NK-92 treated with Interleukin-12 subunit alpha and Interleukin-12 subunit beta, amount 100 ng/mL, for 24 hours (cell line): Measurements from ENCODE around the gene YBX1.

Experiments
- DNase-seq: peaks from one replicate; lab custom pipeline; 2025; lab: John Stamatoyannopoulos, UW

The YBX1 gene

DNA sequence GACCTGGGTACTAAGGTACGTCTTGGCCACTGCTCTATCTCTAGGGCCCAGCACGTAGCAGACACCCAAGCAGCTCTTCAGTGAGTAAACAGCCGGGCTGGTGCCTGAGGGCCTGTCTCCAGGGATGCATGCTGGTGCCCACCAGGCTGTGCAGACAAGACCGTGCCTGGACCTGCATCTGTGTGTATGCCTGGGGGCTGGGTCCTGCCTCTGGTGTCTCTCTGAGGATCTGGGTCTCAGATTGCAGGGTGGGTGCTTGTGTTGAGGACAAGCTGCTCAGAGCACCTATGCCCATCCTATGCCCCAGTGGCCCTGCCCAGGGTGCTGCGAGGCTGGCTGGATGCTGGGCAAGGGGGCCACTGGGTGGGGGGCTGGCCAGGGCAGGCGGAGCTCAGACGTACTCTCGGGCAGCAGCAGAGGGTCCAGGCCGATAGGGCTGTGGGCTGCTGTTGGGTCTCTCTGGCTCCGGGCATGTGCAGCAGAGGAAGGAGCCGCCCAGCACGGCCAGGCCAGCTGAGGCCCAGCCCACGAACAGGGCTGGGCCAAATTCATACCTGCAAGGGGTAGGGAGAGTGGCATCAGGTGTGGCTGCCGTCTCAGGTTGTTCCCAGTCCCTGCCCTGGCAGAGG is 53.4 kb downstream of the YBX1 start:
- no peak for DNase-seq

DNA sequence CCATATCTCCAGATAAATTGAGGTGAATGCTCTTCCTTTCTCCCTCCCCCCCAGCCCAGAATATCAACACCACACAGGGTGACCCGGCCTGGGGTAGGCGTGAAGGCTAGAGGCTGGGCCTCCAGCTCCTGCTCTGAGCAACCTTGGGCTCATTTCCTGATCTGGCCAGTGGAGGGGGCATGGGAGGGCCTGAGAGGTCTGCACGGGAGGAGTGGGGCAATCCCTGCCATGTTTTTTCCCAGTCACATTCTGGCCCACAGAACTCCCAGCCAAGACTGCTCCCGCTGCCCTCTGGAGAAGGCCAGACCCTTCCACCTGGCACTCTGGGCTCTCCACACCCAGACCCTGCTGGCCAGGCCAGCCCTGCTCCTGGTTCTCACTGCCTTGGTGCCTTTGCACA is 53.9 kb downstream of the YBX1 start:
- DNase-seq = no peak

DNA sequence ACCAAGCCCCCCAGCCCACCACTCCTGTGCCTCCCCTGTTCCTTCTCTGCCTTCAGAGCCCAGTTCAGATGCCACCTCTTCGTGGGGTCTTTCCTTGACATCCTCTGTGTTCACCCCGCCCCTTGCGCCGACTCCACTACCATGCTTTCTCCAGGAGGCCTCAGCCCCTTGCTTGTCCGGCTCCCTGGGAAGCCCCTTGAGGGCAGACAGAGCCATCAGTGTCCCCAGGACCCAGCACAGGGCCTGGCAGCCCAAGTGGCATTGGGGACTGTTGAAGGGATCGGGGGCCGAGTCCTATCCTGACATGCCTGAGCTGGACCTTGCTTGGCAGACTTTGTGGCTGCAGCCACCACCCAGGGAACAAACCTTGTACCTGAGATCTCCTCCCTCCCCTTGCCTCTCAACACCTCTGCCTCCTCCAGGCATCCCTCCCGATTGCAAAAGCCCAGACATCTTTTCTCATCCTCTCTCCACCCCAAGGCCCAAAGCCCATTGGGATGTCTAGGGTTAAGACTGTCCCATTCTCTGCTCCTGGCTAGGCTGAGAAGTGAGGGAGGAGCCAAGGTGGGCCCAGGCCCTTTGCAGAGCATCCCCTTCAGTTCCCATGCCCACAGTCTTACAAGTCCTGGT is 54.5 kb downstream of the YBX1 start:
- DNase-seq = no peak

DNA sequence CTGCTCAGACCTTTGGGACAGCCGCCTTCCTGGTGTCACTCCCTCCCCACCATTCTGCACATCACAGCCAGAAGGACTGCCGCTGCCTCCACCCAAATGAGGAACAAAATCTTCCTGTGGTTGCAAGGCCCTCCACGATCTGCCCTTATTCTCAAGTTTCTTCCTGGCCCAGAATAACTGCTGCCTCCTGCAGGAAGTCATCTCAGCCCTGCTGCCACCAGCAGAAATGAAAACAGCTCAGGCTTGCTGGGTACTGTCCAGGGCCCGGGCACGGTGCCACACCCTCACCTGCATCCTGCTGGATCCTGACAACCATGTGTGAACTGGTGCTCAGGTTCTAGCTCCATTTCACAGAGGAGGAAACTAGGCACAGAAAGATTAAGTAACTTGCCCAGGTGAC is 55.0 kb downstream of the YBX1 start:
- no peak for DNase-seq

DNA sequence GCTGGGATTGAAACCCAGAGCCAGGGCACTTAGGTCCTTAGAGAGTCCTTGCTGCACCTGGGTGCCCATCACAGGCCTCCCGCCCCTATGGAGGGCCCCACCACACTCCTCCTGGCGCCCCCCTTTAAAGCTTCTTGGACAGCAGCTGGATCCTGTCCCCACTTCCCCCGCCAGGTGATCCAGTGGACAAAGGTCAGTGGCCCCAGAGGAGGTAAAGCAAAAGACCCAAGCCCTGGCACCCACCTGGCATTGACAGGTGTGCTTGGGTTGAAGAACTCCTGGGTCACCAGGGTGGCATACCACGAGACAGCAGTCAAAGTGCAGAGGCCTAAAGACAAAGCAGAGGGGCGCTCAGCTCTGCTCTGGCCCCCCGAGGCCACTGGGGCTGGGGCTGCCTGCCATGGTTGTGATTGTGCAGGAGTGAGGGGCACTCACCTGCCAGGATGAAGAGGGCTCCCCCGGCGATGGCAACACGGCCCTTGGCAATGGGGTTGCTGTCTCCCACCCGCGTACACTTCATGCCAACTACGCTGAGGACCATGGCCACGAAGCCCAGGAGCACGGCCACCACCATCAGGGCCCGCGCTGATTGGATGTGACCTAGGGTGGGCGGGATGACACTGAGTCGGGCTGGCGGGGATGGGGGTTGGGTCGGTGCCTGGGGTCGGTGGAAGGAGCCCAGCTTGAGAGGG is 55.9 kb downstream of the YBX1 start:
- DNase-seq = no peak

DNA sequence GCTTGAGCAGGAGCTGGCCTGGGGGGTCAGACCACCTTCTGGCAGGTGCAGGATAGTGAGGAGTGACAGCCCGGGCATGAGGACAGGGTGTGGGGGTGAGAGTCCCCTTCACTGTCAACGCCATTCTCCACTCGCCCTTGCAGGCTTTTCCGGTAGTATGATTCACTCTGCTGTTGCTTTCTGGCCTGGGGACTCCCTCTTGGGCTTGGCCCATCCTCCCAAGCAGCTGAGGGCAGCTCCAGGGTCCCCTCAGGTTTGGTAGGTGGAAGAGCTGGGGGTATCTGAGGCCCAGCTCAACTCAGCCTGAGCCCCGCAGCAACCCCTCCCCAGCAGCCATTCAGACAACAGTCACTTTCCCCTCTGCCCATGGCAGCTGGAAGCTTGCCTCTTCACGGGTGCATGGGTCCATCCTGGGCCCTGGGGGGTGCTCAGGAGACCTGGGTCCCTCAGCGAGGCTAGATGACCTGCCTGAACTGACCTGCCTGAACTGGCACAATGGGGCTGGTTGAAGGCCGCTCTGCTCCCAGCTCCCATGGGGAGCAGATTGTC is 56.5 kb downstream of the YBX1 start:
- DNase-seq = no peak

DNA sequence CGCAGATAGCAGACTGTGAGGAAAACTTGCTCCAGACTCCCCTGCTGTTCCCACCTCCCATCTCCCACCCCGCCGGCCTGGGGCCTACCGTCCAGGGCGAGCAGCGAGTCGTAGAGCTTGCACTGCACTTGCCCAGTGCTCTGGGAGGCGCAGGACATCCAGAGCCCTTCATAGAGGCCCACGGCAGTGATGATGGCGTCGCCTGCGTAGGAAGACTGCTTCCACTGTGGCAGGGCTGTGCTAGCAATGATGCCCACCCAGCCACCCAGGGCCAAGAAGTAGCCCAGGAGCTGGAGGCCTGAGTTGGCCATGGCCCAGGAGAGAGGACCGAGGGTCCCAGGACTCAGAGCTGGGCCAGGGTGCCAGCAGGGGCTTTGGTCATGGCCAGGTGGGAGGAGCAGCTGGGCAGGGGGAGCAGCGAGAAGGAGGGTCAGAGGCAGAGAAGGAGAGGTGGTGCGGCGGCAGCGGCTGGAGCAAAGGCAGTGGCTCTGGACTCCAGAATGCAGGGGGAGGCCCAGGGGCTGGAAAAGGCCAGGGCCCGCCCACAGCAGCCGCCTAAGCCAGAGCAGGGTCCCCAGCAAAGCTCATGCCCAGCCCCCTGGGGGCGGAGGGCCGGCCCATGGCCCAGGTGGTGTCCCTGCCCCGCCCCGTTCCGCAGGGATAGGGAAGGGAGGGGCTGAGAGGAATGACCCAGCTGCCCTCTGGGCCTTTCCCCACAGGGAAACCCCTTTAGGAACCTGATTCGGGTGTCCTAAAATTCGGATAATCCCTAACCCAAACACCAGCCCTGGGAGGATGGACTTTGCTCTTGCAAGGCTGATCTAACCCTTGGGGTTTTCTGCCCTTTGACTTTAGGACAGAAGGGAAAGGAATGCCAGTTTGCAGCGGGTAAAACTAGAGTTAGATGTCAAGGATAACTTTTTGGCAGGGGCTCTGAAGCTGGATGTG is 57.8 kb downstream of the YBX1 start, which contains the start of gene CLDN19:
TSS of gene CLDN19 (minus strand) at position 484 of the 948 bp plus-strand sequence. CDS start at position 311, 173 bp downstream.
- DNase-seq = no peak

DNA sequence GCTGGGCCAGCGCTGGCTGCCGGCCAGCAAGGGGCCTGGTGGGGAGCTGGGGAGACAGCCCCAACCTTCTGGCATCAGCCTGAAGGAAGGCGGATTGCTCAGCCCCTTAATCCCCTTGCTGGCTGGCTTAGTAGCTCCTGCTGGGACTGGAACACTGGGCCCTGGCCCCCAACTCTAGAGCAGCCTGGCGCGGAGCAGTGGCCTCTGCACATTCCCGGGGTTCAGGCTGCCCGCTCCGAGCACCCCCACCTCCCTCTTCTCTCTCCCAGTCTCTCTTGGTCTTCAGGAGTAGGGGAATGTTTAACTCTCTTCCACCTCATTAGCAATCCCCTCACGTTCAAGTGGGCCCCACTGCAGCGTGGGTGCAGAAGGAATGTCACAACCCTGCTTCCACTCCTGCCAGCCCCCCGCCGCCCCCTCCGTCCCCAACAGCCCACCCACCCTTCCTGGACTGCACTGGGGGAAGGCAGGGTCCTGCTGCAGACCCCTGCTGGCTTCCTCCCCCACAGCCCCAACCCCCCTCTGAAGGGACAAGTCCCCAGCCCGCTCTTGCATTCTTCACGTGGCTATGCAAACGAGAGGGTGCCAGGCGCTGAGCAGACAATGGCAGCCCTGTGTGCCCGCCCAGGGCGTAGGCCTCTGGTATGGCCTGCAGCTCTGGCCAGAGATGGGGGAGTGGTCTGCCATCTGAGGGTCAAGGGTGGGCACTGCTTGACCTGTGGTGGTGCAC is 58.8 kb downstream of the YBX1 start:
- no peak for DNase-seq

DNA sequence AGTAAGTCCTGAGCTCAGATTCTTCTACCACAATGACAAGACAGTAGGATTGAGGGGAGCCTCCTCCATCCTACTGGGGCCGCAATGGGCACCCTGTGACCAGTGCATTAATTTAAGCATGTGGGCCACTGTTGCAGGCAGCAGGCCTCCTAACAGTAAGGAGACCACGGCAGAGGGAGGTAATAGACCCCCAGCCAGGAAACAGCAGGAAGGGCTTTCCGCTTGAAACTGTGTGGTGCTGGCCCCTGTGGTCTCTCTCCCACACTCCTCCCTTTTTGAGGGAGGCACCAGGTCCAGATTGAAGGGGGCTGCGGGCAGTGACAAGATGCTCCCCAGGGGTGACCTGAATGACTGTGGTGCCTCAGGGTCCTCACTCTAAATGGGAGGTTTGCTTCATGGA is 59.5 kb downstream of the YBX1 start:
- DNase-seq = no peak

DNA sequence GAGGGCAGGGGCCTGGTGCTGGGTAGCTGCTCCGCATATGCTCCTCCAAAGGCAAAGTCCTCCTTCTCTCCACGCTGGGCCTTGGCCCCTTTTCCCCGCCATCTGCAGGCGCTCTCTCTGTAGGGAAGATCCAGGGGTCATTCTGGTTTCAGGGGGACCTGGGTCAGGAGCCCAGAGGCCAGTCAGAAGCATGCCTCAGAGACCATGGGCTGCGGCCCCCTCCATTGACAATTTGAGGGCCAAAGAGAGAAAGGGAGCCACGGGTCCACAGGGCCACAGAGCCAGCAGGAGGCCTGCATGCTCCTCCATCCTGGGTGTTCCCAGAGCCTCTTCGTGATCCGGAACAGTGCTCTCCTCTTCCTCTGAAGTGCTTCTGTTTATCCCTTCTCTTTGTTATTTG is 59.9 kb downstream of the YBX1 start:
- DNase-seq = no peak

DNA sequence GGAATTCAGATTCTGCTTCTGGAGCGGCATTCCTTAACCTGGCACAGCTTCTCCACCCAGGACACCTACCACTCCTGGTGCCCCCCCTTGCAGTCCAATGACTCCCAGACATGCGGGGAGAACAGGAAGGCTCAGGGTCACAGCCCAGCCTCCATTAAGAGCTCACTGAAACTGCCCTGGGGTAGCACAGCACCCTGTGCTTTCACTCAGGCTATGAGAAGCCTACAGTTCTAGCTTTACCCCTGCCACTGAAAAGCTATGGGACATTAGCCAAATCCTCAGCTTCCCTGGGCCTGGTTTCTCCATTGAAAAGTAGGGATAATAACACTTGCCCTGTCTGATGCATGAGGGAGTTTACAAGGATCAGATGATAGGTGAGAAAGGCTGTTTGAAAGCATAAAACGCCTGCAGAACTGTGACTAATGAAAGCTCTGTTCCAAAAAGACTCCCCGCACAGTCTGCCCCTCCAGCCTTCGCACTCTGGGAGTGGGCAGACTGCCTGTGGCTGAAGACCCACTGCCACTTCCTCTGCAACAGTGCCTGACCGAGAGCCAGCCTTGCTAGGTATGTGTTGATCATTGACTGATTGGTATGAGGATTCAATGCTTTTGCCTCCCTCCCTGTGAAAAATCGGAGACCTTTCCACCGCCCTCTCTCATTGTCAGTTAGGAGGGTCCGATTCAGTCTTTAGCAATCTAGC is 60.5 kb downstream of the YBX1 start:
- no peak for DNase-seq

DNA sequence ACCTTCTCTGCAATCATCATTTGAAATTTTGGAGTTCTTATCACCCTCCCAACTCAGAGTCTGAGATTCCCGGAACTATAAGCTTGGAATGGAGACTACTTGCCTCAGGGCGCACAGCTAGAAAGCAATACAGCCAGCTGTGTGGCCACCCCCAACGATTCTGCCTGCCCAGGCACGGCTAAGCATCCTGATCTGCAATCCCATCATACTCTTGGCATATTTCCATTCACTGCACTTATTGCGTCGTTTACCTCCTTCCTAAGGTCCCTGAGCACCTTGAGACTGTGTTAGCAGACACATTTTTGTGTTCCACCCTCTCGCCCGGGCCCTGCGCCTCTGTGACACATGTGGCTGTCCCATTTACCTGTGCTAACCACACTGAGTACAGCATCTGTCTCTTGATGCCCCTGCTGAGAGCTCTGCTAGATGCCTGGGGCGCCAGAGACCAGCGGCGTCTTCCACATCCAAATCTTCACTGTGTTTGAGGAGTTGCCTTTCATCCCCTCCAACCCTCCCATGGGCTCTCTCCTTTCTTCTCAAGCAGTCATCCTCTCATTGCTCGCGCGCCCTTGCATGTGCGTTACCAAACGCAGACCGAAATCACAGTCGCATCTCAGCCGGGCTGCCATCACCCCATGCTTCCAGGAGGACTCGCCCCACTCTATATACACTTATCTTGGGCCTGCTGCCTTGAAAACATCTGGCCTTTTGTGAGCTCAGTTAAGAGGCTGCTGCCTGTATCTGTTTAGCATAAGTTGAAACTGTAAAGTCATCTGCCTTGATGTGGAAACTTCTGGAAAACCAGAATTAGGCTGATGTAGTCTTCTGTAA is 61.3 kb downstream of the YBX1 start:
- DNase-seq = no peak

DNA sequence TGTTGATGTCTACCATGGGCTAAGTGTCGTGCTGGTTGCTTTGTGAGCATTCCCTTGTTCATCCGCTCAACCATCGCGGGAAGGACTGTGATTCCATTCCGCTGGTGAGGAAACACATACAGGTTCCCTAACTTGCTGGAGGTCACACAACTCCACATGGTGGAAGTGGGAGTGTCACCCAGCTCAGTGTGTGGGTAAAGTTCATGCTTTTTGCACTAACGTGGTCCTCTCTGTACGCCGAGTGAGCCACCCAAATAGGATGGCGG is 61.9 kb downstream of the YBX1 start:
- no peak for DNase-seq

DNA sequence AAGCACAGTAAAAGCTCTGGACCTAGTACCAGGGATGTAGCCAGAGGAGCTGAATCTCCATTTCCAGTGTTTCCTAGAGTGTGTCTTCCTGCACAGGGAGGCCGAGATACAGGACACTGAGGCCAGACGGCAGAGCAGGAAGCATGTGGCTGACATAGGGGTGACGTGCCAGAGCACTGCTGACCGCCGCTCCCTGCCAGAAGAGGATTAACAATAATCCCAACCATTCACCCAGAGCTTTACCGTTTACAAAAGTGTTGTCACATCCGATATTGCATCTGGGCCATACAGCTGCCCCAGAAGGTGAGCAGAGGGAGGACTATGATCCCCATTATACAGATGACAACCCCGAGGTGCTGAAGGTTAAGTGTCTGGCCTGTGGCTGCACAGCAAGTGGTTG is 63.6 kb downstream of the YBX1 start:
- no peak for DNase-seq

DNA sequence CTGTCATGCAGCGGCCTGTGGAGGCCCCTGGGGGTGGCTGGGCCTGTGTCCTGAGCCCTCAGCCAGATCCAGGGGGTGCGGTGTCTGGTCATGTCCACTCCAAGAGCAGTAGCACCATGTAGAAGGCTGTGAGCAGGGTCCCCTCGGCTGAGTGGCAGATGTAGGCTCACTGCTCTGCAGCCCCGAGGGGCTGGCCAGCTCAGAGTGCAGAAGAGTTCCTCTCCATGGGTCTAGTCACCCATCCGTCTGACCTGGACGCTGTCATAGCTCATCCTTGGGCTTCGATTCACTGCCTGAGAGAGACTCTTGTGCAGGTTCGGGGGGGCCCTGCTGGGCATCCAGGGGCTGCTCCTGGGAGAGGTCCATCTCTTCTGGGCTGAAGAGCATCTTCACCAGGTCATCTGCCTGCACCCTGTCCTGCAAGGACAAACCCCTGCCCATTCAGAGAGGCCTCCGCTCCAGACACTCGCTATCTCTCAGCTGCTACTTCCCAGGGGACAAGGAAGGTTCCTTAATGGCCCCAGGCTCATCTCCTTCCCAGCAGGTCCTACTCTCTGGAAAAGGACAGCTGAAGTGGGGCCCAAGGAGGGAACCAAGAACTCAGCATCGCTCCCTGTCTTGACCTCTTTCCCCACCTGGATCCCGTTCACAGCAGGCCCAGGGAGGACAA is 64.4 kb downstream of the YBX1 start:
- DNase-seq = no peak

DNA sequence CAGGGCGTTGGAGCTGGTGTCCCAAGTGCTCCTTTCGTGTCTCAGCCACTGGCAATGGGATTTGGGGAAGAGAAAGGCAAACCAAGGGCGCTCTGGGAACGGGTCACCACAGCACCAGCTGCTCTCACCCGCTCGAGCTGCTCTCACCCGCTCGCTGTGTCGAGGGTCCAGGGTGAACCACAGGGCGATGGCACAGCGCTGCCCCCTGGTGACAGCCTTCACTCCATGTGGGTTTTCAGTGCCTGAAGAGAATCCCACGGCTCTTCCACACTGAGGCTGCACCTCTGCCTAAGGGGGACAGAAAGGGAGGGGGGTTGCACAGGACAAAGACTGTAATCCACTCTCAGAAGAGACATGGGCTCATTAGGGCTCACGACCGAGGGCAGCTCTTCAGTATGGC is 64.9 kb downstream of the YBX1 start:
- no peak for DNase-seq

DNA sequence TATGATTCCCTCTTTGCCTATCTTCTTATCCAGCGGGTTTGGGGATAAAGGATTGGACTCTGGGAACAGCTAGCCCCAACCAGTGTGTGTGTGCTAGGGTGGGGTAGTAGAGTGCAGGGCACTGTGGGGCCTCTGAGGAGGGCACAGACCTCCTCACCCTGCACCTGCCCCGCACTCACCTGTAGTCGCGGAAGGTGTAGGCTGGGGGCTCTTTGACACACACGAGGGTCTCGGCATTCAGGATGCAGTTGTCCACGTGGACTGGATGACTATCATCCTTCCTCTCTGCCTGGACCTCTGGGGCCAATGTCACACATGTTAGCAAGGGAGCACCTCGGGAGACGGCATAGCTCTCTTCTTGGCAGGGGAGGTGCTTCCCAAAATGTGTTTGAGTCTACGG is 65.8 kb downstream of the YBX1 start:
- DNase-seq = no peak

DNA sequence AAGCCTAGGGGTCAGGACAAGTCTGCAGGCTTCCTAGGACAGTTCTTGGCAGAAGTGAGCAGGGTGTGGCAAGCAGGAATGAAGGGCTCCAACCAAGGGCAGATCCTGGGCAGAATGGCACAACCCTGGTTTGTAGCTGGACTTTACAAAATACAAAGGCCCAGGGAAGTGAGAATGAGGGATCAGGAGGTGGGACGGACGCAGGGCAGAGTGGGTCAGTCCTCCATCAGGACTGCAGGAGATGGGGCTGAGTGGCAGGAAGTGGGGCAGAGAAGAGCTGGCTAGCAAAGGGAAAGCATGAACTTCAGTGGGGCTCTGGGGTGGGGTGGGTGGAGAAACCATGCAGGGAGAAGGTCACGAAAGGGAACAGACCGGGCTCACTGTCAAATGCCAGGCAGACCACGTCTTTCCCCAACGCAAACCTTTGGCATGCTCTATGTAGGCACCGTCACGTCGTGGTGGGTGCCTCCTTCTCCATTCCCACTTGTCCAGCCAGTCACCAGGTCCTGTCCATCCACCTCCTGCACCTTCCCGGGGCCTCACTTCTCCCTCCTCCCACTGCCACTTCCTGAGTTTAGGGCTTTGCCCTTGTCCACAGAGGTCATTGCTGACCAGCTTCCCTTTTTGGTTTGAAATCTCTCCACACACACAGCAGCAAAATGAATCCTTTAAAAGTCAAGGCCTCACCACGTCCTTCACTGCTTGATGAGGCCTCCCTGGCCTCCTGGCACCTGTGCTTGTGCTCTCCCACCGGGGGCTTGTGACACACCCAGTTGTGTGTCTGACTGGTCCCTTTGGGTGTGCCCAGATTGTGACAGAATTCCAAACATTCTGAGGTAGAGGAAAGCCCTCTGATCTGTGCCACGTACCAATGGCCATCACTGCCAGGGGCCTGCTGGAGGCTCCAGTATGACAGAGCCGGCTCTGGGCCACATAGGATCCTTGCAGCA is 66.5 kb downstream of the YBX1 start:
- DNase-seq = no peak
